Fibroblast of villous mesenchyme (primary cell): ENCODE measurements around the gene FRMD4A. TPM values are rescaled to one million over a fixed set of nuclear protein-coding genes. Genes with fewer than 3 reads are reported as not detected.

Experiments used
- DNase-seq: peaks from one replicate; pipeline ENCODE4 v3.0.0-alpha.2; 2010; ENCODE audit warnings: low read depth
- H3K4me3 ChIP-seq: 2 replicates; pipeline ENCODE4 v1.5.1; 2011; ENCODE audit warnings: low read depth, mild to moderate bottlenecking, low read length
- total RNA-seq: library from RNA; depleted of rRNA; stranded (reverse); fragments of >200 nt; gene quantifications from 2 replicates; pipeline ENCODE4 v1.2.3, GENCODE V29; 2012
- TF ChIP-seq, protein P1 (sequence below): IDR thresholded peaks from 2 replicates; pipeline ENCODE4 v1.5.1; 2012; ENCODE audit warnings: low read depth, mild to moderate bottlenecking, low read length; ENCODE audit not compliant: insufficient read depth

The FRMD4A gene
- total RNA-seq, result 40.2 and 56.7 TPM in 2 replicates

DNA sequence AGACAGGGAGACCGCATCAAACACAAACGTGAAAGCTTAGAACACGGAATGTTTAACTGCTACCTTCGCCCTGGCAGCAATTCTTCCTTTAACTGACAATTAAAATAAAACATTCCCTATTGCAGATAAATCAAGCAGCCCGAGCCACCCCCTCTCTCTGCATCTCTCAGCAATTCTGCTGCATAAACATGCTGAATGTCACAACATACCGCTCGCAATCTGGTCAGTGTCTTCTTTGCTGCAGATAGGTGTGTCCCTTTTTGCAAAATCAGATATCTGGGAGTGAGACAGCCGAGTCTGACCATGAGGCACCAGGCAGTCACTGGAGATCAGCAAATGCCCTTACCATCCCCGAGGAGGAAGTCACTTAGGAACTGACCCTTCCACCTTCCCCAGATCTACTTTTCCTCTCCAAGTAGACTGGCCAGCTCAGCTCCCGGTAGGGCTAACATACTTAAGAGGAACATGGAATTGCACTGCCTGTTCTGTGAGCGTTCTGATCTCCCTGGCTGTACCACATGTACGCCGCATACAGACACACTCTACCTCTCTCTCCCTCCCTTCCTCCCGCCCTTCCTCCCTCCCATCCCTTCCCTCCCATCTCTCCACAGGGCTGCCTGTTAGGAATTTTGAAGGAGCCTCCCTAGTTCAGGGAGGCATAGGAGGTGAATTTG is at the start of gene FRMD4A:
Gene FRMD4A, minus strand, starts transcription at position 537 of the 674 bp plus-strand sequence.
- DNase-seq, result no peak
- no peak within 1 kb of the TSS for H3K4me3 ChIP-seq
- TF ChIP-seq, protein P1, sequence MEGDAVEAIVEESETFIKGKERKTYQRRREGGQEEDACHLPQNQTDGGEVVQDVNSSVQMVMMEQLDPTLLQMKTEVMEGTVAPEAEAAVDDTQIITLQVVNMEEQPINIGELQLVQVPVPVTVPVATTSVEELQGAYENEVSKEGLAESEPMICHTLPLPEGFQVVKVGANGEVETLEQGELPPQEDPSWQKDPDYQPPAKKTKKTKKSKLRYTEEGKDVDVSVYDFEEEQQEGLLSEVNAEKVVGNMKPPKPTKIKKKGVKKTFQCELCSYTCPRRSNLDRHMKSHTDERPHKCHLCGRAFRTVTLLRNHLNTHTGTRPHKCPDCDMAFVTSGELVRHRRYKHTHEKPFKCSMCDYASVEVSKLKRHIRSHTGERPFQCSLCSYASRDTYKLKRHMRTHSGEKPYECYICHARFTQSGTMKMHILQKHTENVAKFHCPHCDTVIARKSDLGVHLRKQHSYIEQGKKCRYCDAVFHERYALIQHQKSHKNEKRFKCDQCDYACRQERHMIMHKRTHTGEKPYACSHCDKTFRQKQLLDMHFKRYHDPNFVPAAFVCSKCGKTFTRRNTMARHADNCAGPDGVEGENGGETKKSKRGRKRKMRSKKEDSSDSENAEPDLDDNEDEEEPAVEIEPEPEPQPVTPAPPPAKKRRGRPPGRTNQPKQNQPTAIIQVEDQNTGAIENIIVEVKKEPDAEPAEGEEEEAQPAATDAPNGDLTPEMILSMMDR, result no peak

DNA sequence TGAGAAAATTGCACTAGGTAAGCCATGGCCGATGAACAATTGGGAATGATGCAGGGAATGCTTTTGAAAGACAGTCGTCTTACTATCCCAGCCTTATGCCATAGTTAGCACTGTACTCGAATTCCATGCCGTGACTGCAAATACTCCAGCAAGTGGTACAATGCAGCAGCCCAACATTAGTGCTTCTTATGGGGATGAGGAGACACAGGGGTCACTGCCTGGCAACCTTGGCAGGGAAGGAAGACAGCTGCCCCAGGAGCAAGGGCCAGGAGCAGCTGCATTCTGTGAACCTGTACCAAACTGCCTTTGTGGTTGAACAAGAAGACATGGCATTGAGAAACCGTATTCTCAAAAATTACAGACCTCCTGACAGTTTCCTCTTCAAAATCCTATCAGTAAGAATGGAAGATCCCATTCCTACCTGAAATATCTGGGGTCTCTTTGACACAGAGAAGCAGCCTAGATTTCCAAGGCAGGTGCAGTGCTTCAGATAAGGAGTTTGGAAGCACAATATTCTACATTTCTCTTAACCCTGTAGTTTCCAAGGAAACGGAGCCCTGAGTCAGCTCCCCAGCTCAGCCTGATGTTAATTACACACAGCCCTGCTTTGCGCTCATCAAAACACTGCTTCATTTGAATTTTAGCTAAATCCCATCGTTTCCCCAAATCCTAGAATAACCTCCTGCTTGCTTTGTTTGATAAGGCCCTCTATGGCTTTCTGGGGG is 49.0 kb upstream of the FRMD4A start:
- no peak for DNase-seq
- H3K4me3 ChIP-seq, result no peak overlapping the region
- TF ChIP-seq, protein P1, result no peak

DNA sequence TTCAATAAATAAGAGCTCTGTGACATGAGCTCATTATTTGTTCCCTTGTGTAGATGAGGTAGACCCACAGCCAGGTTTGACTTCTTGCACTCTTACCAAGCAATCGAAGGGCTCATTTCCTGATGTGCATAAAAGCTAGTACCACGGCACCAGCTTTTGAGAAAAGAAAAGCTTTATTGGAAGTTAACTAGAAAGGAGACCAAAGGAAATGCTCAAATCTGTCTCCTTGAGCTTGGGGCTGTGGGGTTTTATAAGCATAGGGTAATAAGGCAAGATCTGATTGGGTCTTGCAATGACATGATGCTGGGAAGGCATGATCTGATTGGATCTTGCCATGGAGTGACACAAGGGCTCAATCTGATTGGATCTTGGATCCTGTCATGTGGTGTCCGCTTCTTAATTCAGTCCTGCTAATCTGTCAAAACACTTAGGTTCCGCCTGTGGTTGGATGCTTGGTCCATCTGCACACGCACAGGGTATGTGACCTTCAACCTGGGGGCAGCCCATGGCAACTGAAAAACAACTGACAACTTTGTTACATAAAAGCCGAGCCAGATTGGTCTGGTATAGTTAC is 47.8 kb upstream of the FRMD4A start:
- TF ChIP-seq, protein P1, result no peak
- no peak for DNase-seq
- H3K4me3 ChIP-seq, result no peak overlapping the region

DNA sequence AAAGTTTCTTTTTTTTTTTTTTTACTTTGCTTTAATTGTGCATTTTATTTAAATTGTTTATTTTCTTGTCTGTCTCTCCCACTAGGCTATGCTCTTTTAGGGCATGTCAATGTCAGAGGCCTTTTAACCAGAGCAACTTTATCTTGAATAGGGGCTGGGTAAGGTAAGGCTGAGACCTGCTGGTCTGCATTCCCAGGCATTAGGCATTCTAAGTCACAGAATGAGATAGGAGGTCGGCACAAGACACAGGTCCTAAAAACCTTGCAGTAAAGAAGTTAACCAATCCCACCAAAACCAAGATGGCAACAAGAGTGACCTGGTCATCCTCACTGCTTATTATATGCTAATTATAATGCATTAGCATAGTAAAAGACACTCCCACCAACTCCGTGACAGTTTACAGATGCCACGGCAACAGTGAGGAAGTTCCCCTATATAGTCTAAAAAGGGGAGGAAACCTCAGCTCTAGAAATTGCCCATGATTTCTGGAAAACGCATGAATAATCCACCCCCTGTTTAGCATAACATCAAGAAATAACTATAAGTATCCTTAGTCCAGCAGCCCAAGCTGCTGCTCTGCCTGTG is 47.0 kb upstream of the FRMD4A start:
- DNase-seq, result no peak
- no peak overlapping the region for H3K4me3 ChIP-seq
- TF ChIP-seq, protein P1, result no peak

DNA sequence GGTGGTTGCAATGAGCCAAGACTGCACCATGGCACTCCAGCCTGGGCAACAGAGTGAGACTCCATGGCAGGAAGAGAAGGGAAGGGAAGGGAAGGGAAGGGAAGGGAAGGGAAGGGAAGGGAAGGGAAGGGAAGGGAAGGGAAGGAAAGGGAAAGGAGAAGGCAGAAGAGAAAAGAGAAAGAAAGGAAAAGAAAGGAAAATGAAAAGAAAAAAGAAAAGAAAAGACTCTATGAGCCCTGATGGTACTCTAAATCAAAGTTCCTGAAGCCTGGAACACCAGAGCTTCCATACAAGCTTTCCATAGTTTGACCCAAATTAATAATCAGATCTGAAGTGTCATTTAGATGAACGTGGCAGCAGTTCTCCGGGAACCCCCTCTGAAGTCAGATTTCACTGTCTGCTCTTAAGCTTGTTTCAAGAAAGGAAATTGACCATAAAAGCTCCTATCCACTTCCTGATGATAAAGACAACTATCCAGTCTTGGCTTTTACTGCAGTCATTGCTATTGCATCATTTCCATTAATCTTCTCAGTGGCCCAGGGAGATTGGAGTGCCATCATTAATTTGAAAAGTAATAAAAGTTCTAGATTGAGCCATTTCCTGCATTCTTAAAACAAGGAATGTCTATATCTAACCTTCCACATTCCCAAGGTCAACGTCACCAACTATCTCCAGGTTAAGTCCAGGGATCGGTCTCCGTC is 44.2 kb upstream of the FRMD4A start:
- TF ChIP-seq, protein P1, result no peak
- no peak overlapping the region for H3K4me3 ChIP-seq
- peak; percentile 43 for DNase-seq

DNA sequence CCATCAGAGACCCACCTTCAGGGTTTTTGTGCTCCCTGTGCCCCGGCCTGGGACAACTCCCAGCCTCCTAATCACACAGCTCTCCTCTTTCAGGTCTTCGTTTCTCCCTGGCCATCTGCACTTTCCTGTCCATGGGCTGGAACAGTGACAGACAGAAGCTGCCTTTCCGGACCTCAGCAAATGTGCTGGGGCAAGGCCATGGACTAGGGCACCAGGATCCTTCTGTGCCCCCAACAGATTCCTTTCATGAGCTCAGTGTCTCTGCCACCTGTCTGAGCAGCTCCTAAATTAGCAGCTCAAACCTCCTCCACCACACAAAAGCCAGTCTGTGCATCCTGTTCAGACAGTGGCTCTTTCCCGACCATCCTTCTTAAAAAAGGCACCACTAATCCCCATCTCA is 41.9 kb upstream of the FRMD4A start:
- TF ChIP-seq, protein P1, result no peak
- DNase-seq, result no peak
- H3K4me3 ChIP-seq, result no peak overlapping the region
